ENCODE measurements around the gene PBX1. TPM values are rescaled to one million over a fixed set of nuclear protein-coding genes. Genes with fewer than 3 reads are reported as not detected.

PBX1 gene
- polyA plus RNA-seq, 1 donor (not counting 4 experiments of a cell fraction or from before 2014, with no cell fraction given), result 2.2 TPM

GRCh38 chr1:164739189-164739588 lies 180.2 kb downstream of the PBX1 start:
- no peaks in the 10 kb centered on the region for H3K27me3 ChIP-seq (ENCODE audit: control insufficient read depth, extremely low read depth, insufficient read depth, low read length)
- no peak overlapping the region for H3K4me2 ChIP-seq (ENCODE audit: control insufficient read depth, extremely low read depth, insufficient read depth, low read depth, low read length)
- no peak for DNase-seq (ENCODE audit: low read depth, low spot score)
- no peaks in the 10 kb centered on the region for H3K36me3 ChIP-seq (ENCODE audit: control insufficient read depth in 2 of 2, extremely low read depth in 1 of 2, insufficient read depth in 2 of 2, low read length in 2 of 2)
- no peaks in the 10 kb centered on the region for H4K20me1 ChIP-seq (ENCODE audit: control insufficient read depth, extremely low read depth, insufficient read depth, low read length)
- TF ChIP-seq EZH2 (IDR thresholded peaks at IDR 0.05; ENCODE audit: low read length) (no peak), CTCF (optimal IDR thresholded peaks at IDR 0.05 in 1 of 3, IDR thresholded peaks at IDR 0.05 in 1 of 3, conservative IDR thresholded peaks at IDR 0.05 in 1 of 3; ENCODE audit: extremely low read depth in 1 of 3, insufficient read depth in 2 of 3, low read length in 3 of 3) (no peak)
- H2AFZ ChIP-seq (ENCODE audit: control insufficient read depth, low read length), result no peak overlapping the region
- no peaks in the 10 kb centered on the region for H3K9me1 ChIP-seq (ENCODE audit: control insufficient read depth, extremely low read depth, insufficient read depth, low read length)
- no peaks in the 10 kb centered on the region for H3K4me1 ChIP-seq (ENCODE audit: control insufficient read depth, extremely low read depth, insufficient read depth, low read length)
- no peak overlapping the region for H3K9ac ChIP-seq (ENCODE audit: control insufficient read depth, extremely low read depth, insufficient read depth, low read length)
- H3K4me3 ChIP-seq (ENCODE audit: control insufficient read depth in 2 of 3, extremely low read depth in 1 of 3, insufficient read depth in 2 of 3, low read depth in 1 of 3, low read length in 3 of 3), result no peak overlapping the region
- H3K27ac ChIP-seq (ENCODE audit: control insufficient read depth, insufficient read depth, low read length), result no peak overlapping the region
- H3K9me3 ChIP-seq (ENCODE audit: control insufficient read depth, low read depth, low read length), result no peaks in the 10 kb centered on the region
- no peak for FAIRE-seq
- dilution Hi-C loops (cut with MboI; ENCODE audit: extremely low pct_ligation_motif_present, low sequenced_read_pairs), result no loop called here
- no peaks in the 10 kb centered on the region for H3K79me2 ChIP-seq (ENCODE audit: control insufficient read depth, insufficient read depth, low read length)

GRCh38 chr1:164740000-164740526 lies 181.1 kb downstream of the PBX1 start:
- Histone ChIP-seq H3K27me3 (ENCODE audit: control insufficient read depth, extremely low read depth, insufficient read depth, low read length) (no peaks in the 10 kb centered on the region), H3K4me3 (ENCODE audit: control insufficient read depth in 2 of 3, extremely low read depth in 1 of 3, insufficient read depth in 2 of 3, low read depth in 1 of 3, low read length in 3 of 3) (no peak overlapping the region), H3K36me3 (ENCODE audit: control insufficient read depth in 2 of 2, extremely low read depth in 1 of 2, insufficient read depth in 2 of 2, low read length in 2 of 2) (no peaks in the 10 kb centered on the region), H3K27ac (ENCODE audit: control insufficient read depth, insufficient read depth, low read length) (no peak overlapping the region), H4K20me1 (ENCODE audit: control insufficient read depth, extremely low read depth, insufficient read depth, low read length) (no peaks in the 10 kb centered on the region), H3K9me3 (ENCODE audit: control insufficient read depth, low read depth, low read length) (no peaks in the 10 kb centered on the region), H3K79me2 (ENCODE audit: control insufficient read depth, insufficient read depth, low read length) (no peaks in the 10 kb centered on the region), H3K4me1 (ENCODE audit: control insufficient read depth, extremely low read depth, insufficient read depth, low read length) (no peaks in the 10 kb centered on the region), H3K4me2 (ENCODE audit: control insufficient read depth, extremely low read depth, insufficient read depth, low read depth, low read length) (no peak overlapping the region), H3K9me1 (ENCODE audit: control insufficient read depth, extremely low read depth, insufficient read depth, low read length) (no peaks in the 10 kb centered on the region), H3K9ac (ENCODE audit: control insufficient read depth, extremely low read depth, insufficient read depth, low read length) (no peak overlapping the region), H2AFZ (ENCODE audit: control insufficient read depth, low read length) (no peak overlapping the region)
- dilution Hi-C loops (cut with MboI; ENCODE audit: extremely low pct_ligation_motif_present, low sequenced_read_pairs), result no loop called here
- TF ChIP-seq CTCF (optimal IDR thresholded peaks at IDR 0.05 in 1 of 3, IDR thresholded peaks at IDR 0.05 in 1 of 3, conservative IDR thresholded peaks at IDR 0.05 in 1 of 3; ENCODE audit: extremely low read depth in 1 of 3, insufficient read depth in 2 of 3, low read length in 3 of 3) (no peak), EZH2 (IDR thresholded peaks at IDR 0.05; ENCODE audit: low read length) (no peak)
- DNase-seq (ENCODE audit: low read depth, low spot score), result no peak
- FAIRE-seq, result no peak
